Thyroid gland (tissue), 4 donors: ENCODE measurements around the gene PINLYP. TPM values are rescaled to one million over a fixed set of nuclear protein-coding genes. Genes with fewer than 3 reads are reported as not detected.

ENCODE experiments used
- DNase-seq, 2 donors: peaks; one replicate each; pipeline ENCODE4 v3.0.0-alpha.2; 2019
- H3K27ac ChIP-seq, 3 donors: fragments of 200-600 bp; sonication (generic); 1 replicate in 2 of 3; 2 replicates in 1 of 3; pipeline ENCODE4 v1.5.1; 2016 to 2019; ENCODE audit warnings: mild to moderate bottlenecking in 1 of 3, moderate library complexity in 1 of 3
- H3K27me3 ChIP-seq: fragments of 200-600 bp; sonication (generic); one replicate; pipeline ENCODE4 v1.5.1; 2019
- H3K36me3 ChIP-seq, 2 donors: fragments of 200-600 bp; sonication (generic); one replicate each; pipeline ENCODE4 v1.5.1; 2016 to 2019
- H3K4me1 ChIP-seq, 2 donors: fragments of 200-600 bp; sonication (generic); one replicate each; pipeline ENCODE4 v1.5.1; 2017 to 2019
- H3K4me3 ChIP-seq, 3 donors: fragments of 200-600 bp; sonication (generic); replicated peaks in 1 of 3; 1 replicate in 2 of 3; 2 replicates in 1 of 3; pipeline ENCODE4 v1.5.1; 2016; ENCODE audit warnings: mild to moderate bottlenecking in 1 of 3
- H3K9me3 ChIP-seq: fragments of 200-600 bp; sonication (generic); one replicate; pipeline ENCODE4 v1.5.1; 2017
- CTCF ChIP-seq, 6 experiments: fragments of 200-600 bp in 3 of 6; fragments of 450-650 bp in 3 of 6; sonication (generic) in 3 of 6; IDR thresholded peaks; one replicate each; pipeline ENCODE4 v1.5.1; 2016 to 2019; ENCODE audit warnings: antibody characterized with exemption in 6 of 6, mild to moderate bottlenecking in 2 of 6, inconsistent platforms in 1 of 6, moderate library complexity in 1 of 6
- POLR2A ChIP-seq, 2 donors: fragments of 450-650 bp; IDR thresholded peaks; one replicate each; pipeline ENCODE4 v1.6.1; 2017; ENCODE audit warnings: antibody characterized with exemption in 2 of 2, mild to moderate bottlenecking in 2 of 2, moderate library complexity in 1 of 2
- WGBS, 2 donors: methylation state at CpG; one replicate each; pipeline ENCODE4 v1.1.5; 2017; 5-methylcytosine and 5-hydroxymethylcytosine counted together
- intact Hi-C: fragments of 100-400 bp; cut with DNase I; formaldehyde crosslinking; loops from one replicate; pipeline ENCODE4 v1.15.1; 2023
- total RNA-seq, 4 donors: library from RNA; depleted of rRNA; stranded (reverse); fragments of >200 nt; gene quantifications; one replicate each; pipeline ENCODE4 v1.2.3, GENCODE V29; 2016

The PINLYP gene
- total RNA-seq, 4 donors from 2014 or later = 11.8 to 19.3 (median 13.2) TPM

- 95 to 96% methylated on average over 12 of the region's 12 CpGs for WGBS, 2 donors
- no peak for DNase-seq
- intact Hi-C loops = no loop called here
Measured at GRCh38 chr19:43612374-43612773, 36.8 kb downstream of the PINLYP start.

GRCh38 chr19:43616306-43616705 is 40.7 kb downstream of the PINLYP start:
- no peak overlapping the region for H3K27ac ChIP-seq
- peaks cover 5 to 8% of the 10 kb centered on the region in 2 donors for H3K36me3 ChIP-seq
- intact Hi-C loops = no loop called here
- peaks cover 10 to 11% of the 10 kb centered on the region in 2 donors for H3K4me1 ChIP-seq
- no peak overlapping the region for H3K4me3 ChIP-seq
- DNase-seq = no peak
- 75 to 95% methylated on average over 1 of the region's 1 CpG for WGBS, 2 donors
- TF ChIP-seq CTCF (IDR thresholded peaks at IDR 0.05) = no peak
- TF ChIP-seq POLR2A (IDR thresholded peaks at IDR 0.05) = no peak
- no peaks in the 10 kb centered on the region for H3K9me3 ChIP-seq
- no peaks in the 10 kb centered on the region for H3K27me3 ChIP-seq

More at GRCh38 chr19:43612374-43612773, 36.8 kb downstream of the PINLYP start:
- peaks cover 0 to 4% of the 10 kb centered on the region in 2 donors for H3K4me1 ChIP-seq
- H3K36me3 ChIP-seq = peaks cover 5 to 14% of the 10 kb centered on the region in 2 donors
- no peak overlapping the region for H3K27ac ChIP-seq
- H3K4me3 ChIP-seq = no peak overlapping the region
- H3K9me3 ChIP-seq = no peaks in the 10 kb centered on the region
- no peaks in the 10 kb centered on the region for H3K27me3 ChIP-seq
- no peak for TF ChIP-seq CTCF (IDR thresholded peaks at IDR 0.05)
- TF ChIP-seq POLR2A (IDR thresholded peaks at IDR 0.05) = no peak

- TF ChIP-seq POLR2A (IDR thresholded peaks at IDR 0.05) (no peak), CTCF (IDR thresholded peaks at IDR 0.05) (no peak)
- H3K4me3 ChIP-seq = no peak overlapping the region
- peaks cover 10 to 11% of the 10 kb centered on the region in 2 donors for H3K4me1 ChIP-seq
- no peaks in the 10 kb centered on the region for H3K9me3 ChIP-seq
- intact Hi-C loops = no loop called here
- 89 to 93% methylated on average over 6 of the region's 6 CpGs for WGBS, 2 donors
- H3K27me3 ChIP-seq = no peaks in the 10 kb centered on the region
- DNase-seq = no peak
- H3K27ac ChIP-seq = no peak overlapping the region
- H3K36me3 ChIP-seq = peaks cover 5 to 8% of the 10 kb centered on the region in 2 donors
Measured at GRCh38 chr19:43616954-43617353, 41.4 kb downstream of the PINLYP start.

- DNase-seq = no peak
- no peaks in the 10 kb centered on the region for H3K27me3 ChIP-seq
Measured at GRCh38 chr19:43618921-43619261, 43.3 kb downstream of the PINLYP start.

More at GRCh38 chr19:43618921-43619261, 43.3 kb downstream of the PINLYP start:
- H3K4me3 ChIP-seq = peak overlapping the region; percentile 38 to 74 (median 72)
- H3K36me3 ChIP-seq = no peaks in the 10 kb centered on the region
- intact Hi-C loops = no loop called here
- H3K27ac ChIP-seq = peak overlapping the region; percentile 88 to 97 (median 95)
- WGBS, 2 donors = 0 to 1% methylated on average over 9 to 11 of the region's 14 CpGs
- H3K9me3 ChIP-seq = no peaks in the 10 kb centered on the region
- TF ChIP-seq POLR2A (IDR thresholded peaks at IDR 0.05) = no peak
- TF ChIP-seq CTCF (IDR thresholded peaks at IDR 0.05) = no peak
- H3K4me1 ChIP-seq = peaks cover 10 to 11% of the 10 kb centered on the region in 2 donors
